Stimulated activated CD4-positive, alpha-beta T cell treated with anti-CD3 and anti-CD28 coated beads, Interleukin-15, amount 100 ng/mL, for 1 hour (primary cell): ENCODE data around the gene KIF13A.

ENCODE experiments used
- DNase-seq, 2 donors: peaks; one replicate each; pipeline ENCODE4 v3.0.0-alpha.2; 2020; ENCODE audit warnings: low read depth in 1 of 2, low spot score in 1 of 2

The KIF13A gene

GRCh38 chr6:17730078-17730704, 257.2 kb downstream of the KIF13A start:
- no peak for DNase-seq

- no peak for DNase-seq
These were observed 258.0 kb downstream of the KIF13A start for GRCh38 chr6:17729223-17730077.

- DNase-seq: no peak
These were observed 258.7 kb downstream of the KIF13A start for GRCh38 chr6:17728551-17729222.

- no peak for DNase-seq
These were observed 262.4 kb downstream of the KIF13A start for GRCh38 chr6:17725083-17725482.

- no peak for DNase-seq
These were observed 263.1 kb downstream of the KIF13A start for GRCh38 chr6:17724341-17724740.

DNA sequence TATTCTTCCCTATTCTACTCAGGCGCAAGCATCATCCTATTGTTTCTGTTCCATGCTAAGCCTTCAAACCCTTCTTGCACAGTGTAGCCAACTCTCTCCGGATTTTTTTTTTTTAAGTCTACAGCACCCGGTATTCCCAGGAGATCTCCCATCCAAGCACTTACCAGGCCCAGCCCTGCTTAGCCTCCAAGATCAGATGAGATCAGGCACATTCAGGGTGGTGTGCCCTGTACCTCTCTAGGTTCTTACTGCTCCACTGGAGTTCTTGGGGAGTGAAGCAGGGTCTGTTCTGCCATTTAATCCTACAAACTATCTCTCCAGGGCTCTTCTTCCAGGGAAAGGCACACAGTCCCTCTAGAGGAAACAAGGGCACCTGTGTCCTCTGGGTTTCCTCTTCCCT, 265.8 kb downstream of the KIF13A start:
- DNase-seq: no peak

GRCh38 chr6:17719323-17720041, 268.0 kb downstream of the KIF13A start:
- no peak for DNase-seq

- no peak for DNase-seq
These were observed 271.2 kb downstream of the KIF13A start for GRCh38 chr6:17716221-17716620.

GRCh38 chr6:17714879-17715851, 272.3 kb downstream of the KIF13A start:
- no peak for DNase-seq

GRCh38 chr6:17714177-17714576, 273.3 kb downstream of the KIF13A start:
- DNase-seq: no peak

DNA sequence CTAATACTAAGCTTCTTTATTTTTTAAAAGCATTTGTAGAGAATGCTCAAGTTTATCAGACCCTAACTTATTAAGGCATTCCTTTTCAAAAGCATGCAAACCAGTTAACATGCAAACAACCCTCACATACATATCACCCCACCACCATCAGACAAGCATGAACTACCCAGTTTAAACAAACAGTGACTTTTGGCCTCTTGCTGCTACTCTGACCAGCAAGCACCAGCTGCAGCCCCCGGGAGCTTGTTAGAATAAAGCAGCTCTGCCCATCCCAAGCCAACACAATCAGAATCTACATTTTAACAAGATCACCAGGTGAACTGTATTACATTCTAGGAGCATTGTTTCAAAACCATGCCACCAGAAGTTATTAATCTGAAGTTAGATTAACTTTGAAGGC, 274.9 kb downstream of the KIF13A start:
- no peak for DNase-seq

DNA sequence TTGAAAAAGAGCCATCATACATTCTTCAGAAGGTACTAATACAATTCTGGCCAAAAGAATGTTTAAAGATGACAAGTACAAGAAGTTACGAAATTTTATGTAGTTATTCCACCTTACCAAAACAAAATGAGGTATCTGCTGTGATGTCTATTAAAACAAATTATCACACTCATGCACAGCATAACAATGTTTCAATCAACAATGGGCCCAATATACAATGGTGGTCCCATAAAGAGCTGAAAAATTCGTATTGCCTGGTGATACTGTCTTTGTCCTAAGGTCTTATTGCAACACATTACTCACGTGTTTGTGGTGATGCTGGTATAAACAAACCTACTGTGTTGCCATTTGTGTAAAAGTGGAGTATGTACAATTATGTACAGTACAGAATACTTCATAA, 277.1 kb downstream of the KIF13A start:
- no peak for DNase-seq

- no peak for DNase-seq
These were observed 278.0 kb downstream of the KIF13A start for GRCh38 chr6:17709476-17709875.
